Measurements from ENCODE around the gene MARCHF3. TPM values are rescaled to one million over a fixed set of nuclear protein-coding genes. Genes with fewer than 3 reads are reported as not detected.
A peak's percentile ranks its signal among the peaks of the same experiment; 100 is the strongest.
"Not testable (repeated sequence)": the region's sequence is repeated elsewhere in the genome, so short reads cannot be mapped to it uniquely, and the experiment has no call there.

MARCHF3 gene
- total RNA-seq, 2 donors from 2014 or later, result 19.2 to 46.2 TPM

DNA sequence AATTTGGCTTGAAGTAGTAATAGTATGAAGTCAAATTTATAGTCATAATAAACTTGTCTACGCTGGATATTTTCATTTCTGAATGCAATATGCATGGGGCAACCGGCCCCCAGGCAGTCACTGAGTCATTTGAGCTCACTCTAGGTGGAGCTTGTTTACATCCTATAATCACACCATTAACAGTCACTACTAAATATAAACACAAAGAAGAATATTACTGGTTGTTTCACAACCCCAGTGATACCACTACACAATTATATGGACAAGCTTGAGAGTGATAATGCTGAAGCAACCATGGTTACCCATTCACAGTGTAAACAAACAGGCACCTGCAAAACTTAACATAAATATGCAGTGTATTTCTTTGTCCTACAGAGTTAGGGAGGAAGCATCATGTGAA is 68.7 kb downstream of the MARCHF3 start:
- no peak overlapping the region for H3K4me3 Mint-ChIP-seq
- DNase-seq (ENCODE audit: low spot score) (no peak), ATAC-seq (no peak)
- no peak overlapping the region for H3K27ac Mint-ChIP-seq
- H3K4me1 Mint-ChIP-seq (ENCODE audit: low read depth in 2 of 2), result peaks cover 4 to 16% of the 10 kb centered on the region in 2 donors
- H3K36me3 Mint-ChIP-seq, result no peaks in the 10 kb centered on the region
- no peaks in the 10 kb centered on the region for H3K9me3 Mint-ChIP-seq
- H3K27me3 Mint-ChIP-seq, result no peaks in the 10 kb centered on the region

DNA sequence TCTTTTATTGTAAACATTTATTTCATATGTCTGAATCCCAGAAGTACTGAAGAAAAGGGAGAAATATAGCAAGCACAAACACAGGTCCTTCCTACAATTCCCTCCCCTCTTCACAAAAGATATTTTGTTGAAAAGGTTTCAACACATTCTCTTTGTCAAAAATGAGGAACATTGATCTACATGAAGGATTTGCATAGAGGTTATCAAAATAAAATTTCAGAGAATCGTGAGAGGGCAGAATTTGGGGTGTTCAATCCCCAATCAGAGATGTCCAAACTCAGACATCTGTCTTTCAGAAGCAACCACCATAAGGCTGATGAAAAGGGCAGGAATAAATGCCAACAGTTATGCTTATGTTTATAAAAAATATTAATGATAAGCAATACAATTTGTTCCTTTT is 69.2 kb downstream of the MARCHF3 start:
- peaks cover 4 to 16% of the 10 kb centered on the region in 2 donors for H3K4me1 Mint-ChIP-seq (ENCODE audit: low read depth in 2 of 2)
- H3K27me3 Mint-ChIP-seq, result no peaks in the 10 kb centered on the region
- no peaks in the 10 kb centered on the region for H3K9me3 Mint-ChIP-seq
- H3K4me3 Mint-ChIP-seq, result no peak overlapping the region
- no peak for ATAC-seq
- no peak overlapping the region for H3K27ac Mint-ChIP-seq
- H3K36me3 Mint-ChIP-seq, result no peaks in the 10 kb centered on the region
- no peak for DNase-seq (ENCODE audit: low spot score)

GRCh38 chr5:126959188-126959587 is 71.2 kb downstream of the MARCHF3 start:
- no peaks in the 10 kb centered on the region for H3K36me3 Mint-ChIP-seq
- ATAC-seq, result no peak
- H3K4me1 Mint-ChIP-seq (ENCODE audit: low read depth in 2 of 2), result peaks cover 0 to 5% of the 10 kb centered on the region in 2 donors
- H3K9me3 Mint-ChIP-seq, result no peaks in the 10 kb centered on the region
- H3K27ac Mint-ChIP-seq, result no peak overlapping the region
- no peaks in the 10 kb centered on the region for H3K27me3 Mint-ChIP-seq
- DNase-seq (ENCODE audit: low spot score), result no peak
- H3K4me3 Mint-ChIP-seq, result no peak overlapping the region

GRCh38 chr5:126956991-126957390 is 73.4 kb downstream of the MARCHF3 start:
- DNase-seq (ENCODE audit: low spot score), result no peak
- Mint-ChIP-seq H3K9me3 (no peaks in the 10 kb centered on the region), H3K27me3 (no peaks in the 10 kb centered on the region), H3K4me3 (no peak overlapping the region), H3K36me3 (no peaks in the 10 kb centered on the region), H3K4me1 (ENCODE audit: low read depth in 2 of 2) (no peaks in the 10 kb centered on the region), H3K27ac (no peak overlapping the region)
- no peak for ATAC-seq

- Mint-ChIP-seq H3K9me3 (no peaks in the 10 kb centered on the region), H3K4me1 (ENCODE audit: low read depth in 2 of 2) (no peaks in the 10 kb centered on the region), H3K27ac (no peak overlapping the region), H3K36me3 (no peaks in the 10 kb centered on the region), H3K4me3 (no peak overlapping the region), H3K27me3 (no peaks in the 10 kb centered on the region)
- DNase-seq (ENCODE audit: low spot score) (no peak), ATAC-seq (no peak)
Measured at GRCh38 chr5:126954981-126955380, 75.4 kb downstream of the MARCHF3 start.

DNA sequence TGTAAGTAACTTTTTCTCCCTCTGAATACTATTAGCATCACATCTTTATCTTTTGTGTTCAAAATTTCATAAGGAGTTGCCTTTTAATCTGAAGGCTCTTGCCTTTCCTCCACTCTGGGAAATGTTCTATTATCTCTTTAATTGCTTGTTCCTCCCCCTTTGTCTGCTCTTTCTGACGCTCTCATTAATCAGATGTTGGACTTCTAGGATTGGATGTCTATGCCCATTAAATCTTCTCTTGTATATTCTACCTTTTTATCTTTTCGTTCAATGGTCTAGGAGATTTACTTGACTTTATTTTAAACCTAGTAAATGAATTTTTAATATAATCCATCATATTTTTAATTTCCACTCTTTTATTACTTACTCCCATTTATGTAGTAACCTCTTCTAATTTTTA is 76.7 kb downstream of the MARCHF3 start:
- ATAC-seq, result no peak
- Mint-ChIP-seq H3K4me1 (ENCODE audit: low read depth in 2 of 2) (no peaks in the 10 kb centered on the region), H3K9me3 (no peaks in the 10 kb centered on the region), H3K27me3 (no peaks in the 10 kb centered on the region), H3K4me3 (no peak overlapping the region), H3K27ac (no peak overlapping the region), H3K36me3 (no peaks in the 10 kb centered on the region)
- no peak for DNase-seq (ENCODE audit: low spot score)

- H3K4me3 Mint-ChIP-seq, result no peak overlapping the region
- no peak overlapping the region for H3K27ac Mint-ChIP-seq
- peaks cover 0 to 16% of the 10 kb centered on the region in 2 donors for H3K4me1 Mint-ChIP-seq (ENCODE audit: low read depth in 2 of 2)
- H3K27me3 Mint-ChIP-seq, result no peaks in the 10 kb centered on the region
- H3K36me3 Mint-ChIP-seq, result no peaks in the 10 kb centered on the region
- ATAC-seq (no peak), DNase-seq (ENCODE audit: low spot score) (no peak)
- H3K9me3 Mint-ChIP-seq, result no peaks in the 10 kb centered on the region
Measured at GRCh38 chr5:126949475-126949874, 80.9 kb downstream of the MARCHF3 start.

- H3K4me1 Mint-ChIP-seq (ENCODE audit: low read depth in 2 of 2), result peaks cover 0 to 19% of the 10 kb centered on the region in 2 donors
- ATAC-seq, result no peak
- H3K27me3 Mint-ChIP-seq, result no peaks in the 10 kb centered on the region
- DNase-seq (ENCODE audit: low spot score), result no peak
- H3K27ac Mint-ChIP-seq, result no peak overlapping the region
- H3K4me3 Mint-ChIP-seq, result no peak overlapping the region
- H3K36me3 Mint-ChIP-seq, result no peaks in the 10 kb centered on the region
- no peaks in the 10 kb centered on the region for H3K9me3 Mint-ChIP-seq
Measured at GRCh38 chr5:126948453-126948852, 81.9 kb downstream of the MARCHF3 start.

DNA sequence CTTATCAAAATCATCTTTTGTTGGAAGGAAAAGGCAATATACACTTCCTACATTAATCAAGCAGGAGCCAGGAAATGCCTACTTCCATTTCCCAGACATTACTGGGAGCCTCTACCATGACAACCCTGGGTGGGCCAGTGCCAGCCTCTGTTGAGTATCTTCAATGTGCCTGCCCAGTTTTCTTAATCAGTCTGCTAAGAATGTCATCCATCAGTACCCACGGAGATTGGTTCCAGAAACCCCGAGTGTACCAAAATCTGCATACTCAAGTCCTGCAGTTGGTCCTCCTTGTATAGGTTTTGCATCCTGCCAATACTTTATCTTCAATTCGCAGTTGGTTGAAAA is 82.4 kb downstream of the MARCHF3 start:
- H3K4me3 Mint-ChIP-seq, result no peak overlapping the region
- H3K36me3 Mint-ChIP-seq, result no peaks in the 10 kb centered on the region
- H3K27me3 Mint-ChIP-seq, result no peaks in the 10 kb centered on the region
- DNase-seq (ENCODE audit: low spot score) (no peak), ATAC-seq (no peak)
- peaks cover 0 to 19% of the 10 kb centered on the region in 2 donors for H3K4me1 Mint-ChIP-seq (ENCODE audit: low read depth in 2 of 2)
- no peaks in the 10 kb centered on the region for H3K9me3 Mint-ChIP-seq
- H3K27ac Mint-ChIP-seq, result no peak overlapping the region

GRCh38 chr5:126947146-126948010 is 83.0 kb downstream of the MARCHF3 start:
- no peaks in the 10 kb centered on the region for H3K36me3 Mint-ChIP-seq
- H3K27ac Mint-ChIP-seq, result no peak overlapping the region
- H3K9me3 Mint-ChIP-seq, result no peaks in the 10 kb centered on the region
- H3K4me3 Mint-ChIP-seq, result no peak overlapping the region
- DNase-seq (ENCODE audit: low spot score) (no peak), ATAC-seq (no peak)
- H3K27me3 Mint-ChIP-seq, result no peaks in the 10 kb centered on the region
- H3K4me1 Mint-ChIP-seq (ENCODE audit: low read depth in 2 of 2), result peaks cover 0 to 22% of the 10 kb centered on the region in 2 donors

DNA sequence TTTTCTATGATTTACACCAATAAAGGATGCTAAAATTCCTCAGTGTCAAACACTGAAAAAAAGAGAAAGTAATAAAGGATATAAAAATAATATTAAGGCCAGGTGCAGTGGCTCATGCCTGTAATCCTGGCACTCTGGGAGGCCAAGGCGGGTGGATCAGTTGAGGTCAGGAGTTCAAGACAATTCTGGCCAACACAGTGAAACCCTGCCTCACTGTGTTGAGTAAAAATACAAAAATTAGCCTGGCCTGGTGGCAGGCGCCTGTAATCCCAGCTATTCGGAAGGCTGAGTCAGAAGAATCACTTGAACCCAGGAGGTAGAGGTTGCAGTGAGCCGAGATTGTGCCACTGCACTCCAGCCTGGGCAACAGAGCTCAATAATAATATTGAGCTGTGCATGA is 87.5 kb downstream of the MARCHF3 start:
- not testable (repeated sequence) for H3K27ac Mint-ChIP-seq

GRCh38 chr5:126941403-126941802 is 89.0 kb downstream of the MARCHF3 start:
- H3K27ac Mint-ChIP-seq, result no peak overlapping the region
- no peaks in the 10 kb centered on the region for H3K27me3 Mint-ChIP-seq
- DNase-seq (ENCODE audit: low spot score), result no peak
- peaks cover 6 to 29% of the 10 kb centered on the region in 2 donors for H3K4me1 Mint-ChIP-seq (ENCODE audit: low read depth in 2 of 2)
- H3K36me3 Mint-ChIP-seq, result no peaks in the 10 kb centered on the region
- H3K4me3 Mint-ChIP-seq, result no peak overlapping the region
- ATAC-seq, result no peak
- H3K9me3 Mint-ChIP-seq, result no peaks in the 10 kb centered on the region

More for the DNA sequence above, 87.5 kb downstream of the MARCHF3 start:
- H3K27me3 Mint-ChIP-seq; H3K36me3 Mint-ChIP-seq; H3K4me3 Mint-ChIP-seq; DNase-seq (ENCODE audit: low spot score); ATAC-seq; H3K9me3 Mint-ChIP-seq: not testable (repeated sequence)
- peaks cover 6 to 30% of the 10 kb centered on the region in 2 donors for H3K4me1 Mint-ChIP-seq (ENCODE audit: low read depth in 2 of 2)

DNA sequence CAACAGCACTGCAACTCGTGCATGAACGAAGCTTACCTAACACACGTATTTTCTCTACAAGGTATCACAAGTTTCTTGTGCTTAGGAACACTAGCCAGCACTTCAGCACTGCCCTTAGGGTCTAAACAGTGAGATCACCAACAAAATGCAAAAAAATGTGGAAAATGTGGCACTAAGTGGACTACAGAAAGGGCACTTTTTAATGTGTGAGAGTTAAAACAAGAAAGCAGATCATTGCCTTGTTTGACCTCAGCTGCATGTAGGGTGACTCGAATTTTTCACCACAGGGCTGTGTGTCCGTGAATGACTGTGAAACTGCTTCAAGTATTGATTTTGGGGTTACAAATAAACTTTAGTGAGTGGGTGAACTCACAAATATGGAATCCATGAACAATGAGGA is 90.5 kb downstream of the MARCHF3 start:
- H3K9me3 Mint-ChIP-seq, result no peaks in the 10 kb centered on the region
- H3K4me3 Mint-ChIP-seq, result no peak overlapping the region
- ATAC-seq (no peak), DNase-seq (ENCODE audit: low spot score) (no peak)
- no peaks in the 10 kb centered on the region for H3K27me3 Mint-ChIP-seq
- H3K27ac Mint-ChIP-seq, result no peak overlapping the region
- H3K36me3 Mint-ChIP-seq, result no peaks in the 10 kb centered on the region
- peaks cover 6 to 25% of the 10 kb centered on the region in 2 donors for H3K4me1 Mint-ChIP-seq (ENCODE audit: low read depth in 2 of 2)

- DNase-seq (ENCODE audit: low spot score), result no peak
- ATAC-seq, result no peak
- Mint-ChIP-seq H3K4me3 (no peak overlapping the region), H3K9me3 (no peaks in the 10 kb centered on the region), H3K4me1 (ENCODE audit: low read depth in 2 of 2) (peaks cover 6 to 22% of the 10 kb centered on the region in 2 donors), H3K27me3 (no peaks in the 10 kb centered on the region), H3K27ac (peak overlapping the region in 1 of 2 donors; percentile 50), H3K36me3 (no peaks in the 10 kb centered on the region)
Measured at GRCh38 chr5:126938466-126938865, 91.9 kb downstream of the MARCHF3 start.

GRCh38 chr5:126937771-126938170 is 92.6 kb downstream of the MARCHF3 start:
- Mint-ChIP-seq H3K27ac (peak overlapping the region in 1 of 2 donors; percentile 50), H3K9me3 (no peaks in the 10 kb centered on the region), H3K4me1 (ENCODE audit: low read depth in 2 of 2) (peaks cover 6 to 22% of the 10 kb centered on the region in 2 donors), H3K27me3 (no peaks in the 10 kb centered on the region), H3K4me3 (no peak overlapping the region), H3K36me3 (no peaks in the 10 kb centered on the region)
- DNase-seq (ENCODE audit: low spot score) (no peak), ATAC-seq (no peak)

Data from natural killer cell treated with Interleukin-12 subunit alpha and Interleukin-12 subunit beta and Interleukin-15 and Interleukin-18, amount 100 ng/mL, for 72 hours (primary cell).